Small intestine (tissue), 7 donors: Measurements from ENCODE around the gene HEG1. TPM values are rescaled to one million over a fixed set of nuclear protein-coding genes. Genes with fewer than 3 reads are reported as not detected.

Source experiments
- DNase-seq, 2 donors: peaks; one replicate each; pipeline versions ENCODE4 v3.0.0 to v3.0.0-alpha.2; 2013
- FAIRE-seq: peaks from 2 replicates; lab custom pipeline; 2012; peaks lifted over from hg19 to GRCh38; lab: Jason Lieb, UNC
- H3K27ac ChIP-seq, 3 donors: one replicate each; pipeline ENCODE4 v1.5.1; 2013; ENCODE audit warnings: low read length in 2 of 3, mild to moderate bottlenecking in 2 of 3, control low read depth in 1 of 3, inconsistent platforms in 1 of 3, low read depth in 1 of 3, moderate library complexity in 1 of 3
- H3K27me3 ChIP-seq, 3 donors: one replicate each; pipeline ENCODE4 v1.6.1; 2013; ENCODE audit warnings: low read length in 3 of 3, inconsistent platforms in 1 of 3; ENCODE audit not compliant: control insufficient read depth in 3 of 3, insufficient read depth in 3 of 3
- H3K36me3 ChIP-seq, 3 donors: one replicate each; pipeline ENCODE4 v1.6.1; 2013; ENCODE audit warnings: low read length in 3 of 3, inconsistent platforms in 1 of 3, low read depth in 1 of 3, mild to moderate bottlenecking in 1 of 3, moderate library complexity in 1 of 3; ENCODE audit not compliant: control insufficient read depth in 3 of 3, insufficient read depth in 2 of 3
- H3K4me1 ChIP-seq, 3 donors: one replicate each; pipeline ENCODE4 v1.6.1; 2013; ENCODE audit warnings: low read length in 2 of 3, inconsistent platforms in 1 of 3, low read depth in 1 of 3, mild to moderate bottlenecking in 1 of 3, moderate library complexity in 1 of 3; ENCODE audit not compliant: control insufficient read depth in 3 of 3, insufficient read depth in 2 of 3
- H3K4me3 ChIP-seq, 3 donors: one replicate each; pipeline ENCODE4 v1.5.1; 2013; ENCODE audit warnings: low read length in 3 of 3, control low read depth in 1 of 3, inconsistent platforms in 1 of 3, low read depth in 1 of 3, mild to moderate bottlenecking in 1 of 3, moderate library complexity in 1 of 3
- H3K9me3 ChIP-seq, 2 donors: one replicate each; pipeline ENCODE4 v1.6.1; 2013; ENCODE audit warnings: low read depth in 1 of 2, low read length in 1 of 2; ENCODE audit not compliant: control insufficient read depth in 2 of 2, insufficient read depth in 1 of 2
- WGBS, 3 donors: extraction: QIAGEN DNeasy Blood & Tissue Kit; methylation state at CpG; one replicate each; pipeline ENCODE4 v1.1.7; 2013; 5-methylcytosine and 5-hydroxymethylcytosine counted together
- polyA plus RNA-seq, 4 donors: library from polyadenylated mRNA; stranded (reverse) in 3 of 4; unstranded in 1 of 4; fragments of 200-250 nt in 3 of 4; fragments of 120-200 nt in 1 of 4; gene quantifications; one replicate each; pipeline versions ENCODE4 v1.2.1 to v1.2.3, GENCODE V29; 2013
- donor health status: healthy with polysubstance abuse.
- donor health status: control.
- donor health status: control.
- donor health status: Bipolar disorder and iron deficiency.
- donor health status: healthy.

HEG1 gene
- polyA plus RNA-seq, 4 donors: 0.27 to 16.6 (median 5.5) TPM

GRCh38 chr3:124923833-124924232 is 132.0 kb downstream of the HEG1 start:
- peaks cover 0 to 2% (median 0%) of the 10 kb centered on the region in 3 donors for H3K27me3 ChIP-seq
- H3K4me1 ChIP-seq: peaks cover 0 to 12% (median 7%) of the 10 kb centered on the region in 3 donors
- H3K36me3 ChIP-seq: peaks cover 5 to 55% (median 30%) of the 10 kb centered on the region in 3 donors
- H3K27ac ChIP-seq: peak overlapping the region in 1 of 3 donors; percentile 14
- H3K9me3 ChIP-seq: no peaks in the 10 kb centered on the region
- FAIRE-seq (no peak), DNase-seq (no peak)
- no peak overlapping the region for H3K4me3 ChIP-seq

GRCh38 chr3:124920718-124921117 is 135.1 kb downstream of the HEG1 start:
- WGBS, 3 donors: 86 to 95% (median 94%) methylated on average over 5 of the region's 5 CpGs
- FAIRE-seq: no peak
- H3K36me3 ChIP-seq: peaks cover 5 to 63% (median 29%) of the 10 kb centered on the region in 3 donors

GRCh38 chr3:124919756-124920155 is 136.0 kb downstream of the HEG1 start:
- Histone ChIP-seq H3K4me3 (no peak overlapping the region), H3K36me3 (peaks cover 5 to 69% (median 29%) of the 10 kb centered on the region in 3 donors), H3K27ac (no peak overlapping the region), H3K27me3 (peaks cover 0 to 2% (median 0%) of the 10 kb centered on the region in 3 donors), H3K9me3 (no peaks in the 10 kb centered on the region), H3K4me1 (no peaks in the 10 kb centered on the region)
- 60 to 83% (median 80%) methylated on average over 2 of the region's 2 CpGs for WGBS, 3 donors
- FAIRE-seq: no peak
- no peak for DNase-seq

More at GRCh38 chr3:124920718-124921117, 135.1 kb downstream of the HEG1 start:
- Histone ChIP-seq H3K4me1 (no peaks in the 10 kb centered on the region), H3K4me3 (no peak overlapping the region), H3K9me3 (no peaks in the 10 kb centered on the region), H3K27ac (no peak overlapping the region), H3K27me3 (peaks cover 0 to 2% (median 0%) of the 10 kb centered on the region in 3 donors)
- DNase-seq: no peak

GRCh38 chr3:124918524-124918923 is 137.3 kb downstream of the HEG1 start:
- no peaks in the 10 kb centered on the region for H3K4me1 ChIP-seq
- H3K27ac ChIP-seq: no peak overlapping the region
- WGBS, 3 donors: 86 to 93% (median 93%) methylated on average over 2 of the region's 2 CpGs
- no peaks in the 10 kb centered on the region for H3K9me3 ChIP-seq
- H3K4me3 ChIP-seq: no peak overlapping the region
- FAIRE-seq (no peak), DNase-seq (no peak)
- H3K27me3 ChIP-seq: no peaks in the 10 kb centered on the region
- H3K36me3 ChIP-seq: peaks cover 4 to 78% (median 28%) of the 10 kb centered on the region in 3 donors

- FAIRE-seq (no peak), DNase-seq (no peak)
- Histone ChIP-seq H3K27ac (no peak overlapping the region), H3K4me3 (no peak overlapping the region), H3K9me3 (no peaks in the 10 kb centered on the region), H3K27me3 (no peaks in the 10 kb centered on the region), H3K4me1 (no peaks in the 10 kb centered on the region), H3K36me3 (peaks cover 4 to 91% (median 24%) of the 10 kb centered on the region in 3 donors)
- WGBS, 3 donors: 65 to 87% (median 80%) methylated on average over 8 of the region's 8 CpGs
These were observed 138.9 kb downstream of the HEG1 start for GRCh38 chr3:124916837-124917409.

Other genes starting within 250 kb of the HEG1 start
- gene ITGB5, start 168.6 kb downstream of the HEG1 start, polyA plus RNA-seq: 10 to 100 TPM in 3 of 4 donors, 1 to 10 TPM in 1; 9.4 to 74.3 (median 21.9) TPM
- gene MUC13, start 121.2 kb downstream of the HEG1 start, polyA plus RNA-seq: 1,000 to 10,000 TPM in 1 of 4 donors, 100 to 1,000 TPM in 3; 178 to 1,389 (median 408) TPM
- 10 to 100 TPM in 1 of 4 donors, 1 to 10 TPM in 2, under 1 TPM in 1; 0.81 to 25.4 (median 4.9) TPM for gene SLC12A8, start 156.8 kb upstream of the HEG1 start, polyA plus RNA-seq